Panc1 (cell line): ENCODE results near the gene G2E3. TPM values are rescaled to one million over a fixed set of nuclear protein-coding genes. Genes with fewer than 3 reads are reported as not detected.

Source experiments
- ATAC-seq: fragments of 200-7000 bp; cut with Tn5 transposase; 2 replicates; pipeline ENCODE4 v1.9.1; 2020; ENCODE audit warnings: mild to moderate bottlenecking, moderate library complexity
- BruUV-seq: library from RNA; stranded (reverse); fragments of 400-500 nt; replicated peaks from 2 replicates; lab custom pipeline; 2021; lab: Mats Ljungman, UMichigan
- CTCF ChIA-PET: fragments of 300-600 bp; sonication (Branson Sonifier 250); formaldehyde crosslinking; loops from one replicate; lab custom pipeline; 2022; ENCODE audit warnings: antibody characterized with exemption; lab: Charles Lee
- POLR2A ChIA-PET: fragments of 300-600 bp; sonication (Branson Sonifier 250); formaldehyde crosslinking; loops from one replicate; lab custom pipeline; 2022; ENCODE audit warnings: antibody characterized with exemption; lab: Charles Lee
- DNase-seq: peaks from one replicate; pipeline ENCODE4 v3.0.0-alpha.2; 2010; ENCODE audit warnings: low read depth, low spot score
- H3K27ac ChIP-seq: 2 replicates; pipeline ENCODE4 v1.5.1; 2011; ENCODE audit warnings: mild to moderate bottlenecking, low read length, inconsistent platforms
- H3K27me3 ChIP-seq: fragments of 200-500 bp; sonication (Bioruptor generic); 2 replicates; pipeline ENCODE4 v1.6.0; 2014; ENCODE audit warnings: low read length, inconsistent platforms; ENCODE audit not compliant: control insufficient read depth, insufficient read depth
- H3K36me3 ChIP-seq: fragments of 200-500 bp; sonication (Bioruptor generic); 2 replicates; pipeline ENCODE4 v1.5.1; 2014; ENCODE audit warnings: inconsistent platforms, mild to moderate bottlenecking, low read length, moderate library complexity; ENCODE audit not compliant: control insufficient read depth, insufficient read depth
- H3K4me1 ChIP-seq: 2 replicates; pipeline ENCODE4 v1.5.1; 2011; ENCODE audit warnings: inconsistent platforms, mild to moderate bottlenecking, low read length, moderate library complexity; ENCODE audit not compliant: control insufficient read depth, insufficient read depth
- H3K4me3 ChIP-seq, 2 experiments: 2 replicates each; pipeline ENCODE4 v1.5.1; 2011 to 2012; ENCODE audit warnings: low read depth in 2 of 2, low read length in 2 of 2, mild to moderate bottlenecking in 2 of 2, inconsistent platforms in 1 of 2, moderate library complexity in 1 of 2
- H3K9me3 ChIP-seq: fragments of 200-500 bp; sonication (Bioruptor generic); 2 replicates; pipeline ENCODE4 v1.5.1; 2014; ENCODE audit warnings: low read depth, mild to moderate bottlenecking, inconsistent platforms, low read length, moderate library complexity; ENCODE audit not compliant: control insufficient read depth, insufficient read depth
- CTCF ChIP-seq: fragments of 450-650 bp; IDR thresholded peaks from 2 replicates; pipeline ENCODE4 v1.5.1; 2017; ENCODE audit warnings: mild to moderate bottlenecking
- POLR2AphosphoS5 ChIP-seq: IDR thresholded peaks from 2 replicates; pipeline ENCODE4 v1.6.1; 2012; ENCODE audit warnings: mild to moderate bottlenecking, low read depth, low read length, moderate library complexity
- REST ChIP-seq, 2 experiments: IDR thresholded peaks; 2 replicates each; pipeline ENCODE4 v1.6.1; 2011 to 2012; ENCODE audit warnings: low read depth in 2 of 2, control low read depth in 1 of 2, low read length in 1 of 2, mild to moderate bottlenecking in 1 of 2, moderate library complexity in 1 of 2; ENCODE audit not compliant: insufficient read depth in 1 of 2
- SIN3A ChIP-seq: IDR thresholded peaks from 2 replicates; pipeline ENCODE4 v1.6.1; 2012; ENCODE audit warnings: low read depth, mild to moderate bottlenecking, low read length, moderate library complexity, borderline replicate concordance; ENCODE audit not compliant: insufficient read depth
- TCF7L2 ChIP-seq: IDR thresholded peaks from 2 replicates; pipeline ENCODE4 v1.6.1; 2011; ENCODE audit warnings: mild to moderate bottlenecking, low read depth, low read length, inconsistent platforms
- in situ Hi-C: cut with HindIII; loops from 2 replicates; pipeline ENCODE4 v1.10.0; 2016; ENCODE audit warnings: low sequenced_read_pairs, low pct_unique_long_range_greater_than_20kb
- intact Hi-C: fragments of 100-400 bp; cut with micrococcal nuclease; formaldehyde crosslinking; loops from one replicate; pipeline ENCODE4 v1.10.0; 2022; ENCODE audit not compliant: unreplicated experiment
- total RNA-seq: library from RNA; stranded (reverse); gene quantifications from one replicate; pipeline ENCODE4 v1.2.1, GENCODE V29; 2021; ENCODE audit not compliant: unreplicated experiment

G2E3 gene
- total RNA-seq, 1 experiment from 2014 or later = 27.5 TPM

- TF ChIP-seq CTCF = no peak
- TF ChIP-seq POLR2AphosphoS5 = no peak
- no peak for TF ChIP-seq REST (IDR thresholded peaks at IDR 0.05; ENCODE audit: insufficient read depth in 1 of 2, low read depth in 2 of 2, low read length in 1 of 2)
- TF ChIP-seq TCF7L2 = no peak
- TF ChIP-seq SIN3A = no peak
- peaks cover 11% of the 10 kb centered on the region; the same call in 1 of the 2 replicates for H3K36me3 ChIP-seq
- ATAC-seq (no peak), DNase-seq (no peak)
- BruUV-seq = no TSS peak
- no peak overlapping the region for H3K27ac ChIP-seq
- H3K9me3 ChIP-seq = peaks cover 2% of the 10 kb centered on the region; the same call in 1 of the 2 replicates
- in situ Hi-C loops (no loop called here), intact Hi-C loops (no loop called here)
- no peaks in the 10 kb centered on the region for H3K27me3 ChIP-seq
- ChIA-PET POLR2A (no interaction called here), CTCF (no interaction called here)
- H3K4me1 ChIP-seq = peaks cover 3% of the 10 kb centered on the region; the same call in 1 of the 2 replicates
- H3K4me3 ChIP-seq = no peak overlapping the region
Observed at GRCh38 chr14:30584058-30584630, 25.2 kb downstream of the G2E3 start.

- intact Hi-C loops (no loop called here), in situ Hi-C loops (no loop called here)
- peaks cover 18% of the 10 kb centered on the region; the same call in 1 of the 2 replicates for H3K36me3 ChIP-seq
- peaks cover 3% of the 10 kb centered on the region; the same call in 1 of the 2 replicates for H3K4me1 ChIP-seq
- BruUV-seq = no TSS peak
- peaks cover 2% of the 10 kb centered on the region; the same call in 1 of the 2 replicates for H3K9me3 ChIP-seq
- no peak overlapping the region for H3K4me3 ChIP-seq
- no peaks in the 10 kb centered on the region for H3K27me3 ChIP-seq
- ChIA-PET POLR2A (no interaction called here), CTCF (no interaction called here)
- no peak for ATAC-seq
- no peak overlapping the region for H3K27ac ChIP-seq
- no peak for DNase-seq
- no peak for TF ChIP-seq CTCF
- no peak for TF ChIP-seq SIN3A
- TF ChIP-seq TCF7L2 = no peak
- no peak for TF ChIP-seq POLR2AphosphoS5
- no peak for TF ChIP-seq REST (IDR thresholded peaks at IDR 0.05; ENCODE audit: insufficient read depth in 1 of 2, low read depth in 2 of 2, low read length in 1 of 2)
Observed at GRCh38 chr14:30585204-30585603, 26.2 kb downstream of the G2E3 start.
